KMS-11 (cell line): ENCODE data around the gene OSBPL8.
"Not testable (repeated sequence)": the region's sequence is repeated elsewhere in the genome, so short reads cannot be mapped to it uniquely, and the experiment has no call there.

Source experiments
- H2AFZ ChIP-seq: fragments of 200-600 bp; sonication (generic); 2 replicates; pipeline ENCODE4 v1.6.1; 2016; ENCODE audit warnings: antibody characterized with exemption, mixed run types, low read depth
- H3K27ac ChIP-seq: fragments of 200-600 bp; sonication (generic); 2 replicates; pipeline ENCODE4 v1.6.1; 2016; ENCODE audit warnings: mild to moderate bottlenecking, mixed run types
- H3K27me3 ChIP-seq: fragments of 200-600 bp; sonication (generic); 2 replicates; pipeline ENCODE4 v1.6.1; 2017; ENCODE audit warnings: mild to moderate bottlenecking, low read depth, mixed run types, moderate library complexity; ENCODE audit not compliant: insufficient read depth
- H3K36me3 ChIP-seq: fragments of 200-600 bp; sonication (generic); 2 replicates; pipeline ENCODE4 v1.6.1; 2017; ENCODE audit warnings: mild to moderate bottlenecking, mixed run types; ENCODE audit not compliant: insufficient read depth
- H3K4me1 ChIP-seq: fragments of 200-600 bp; sonication (generic); 2 replicates; pipeline ENCODE4 v1.6.1; 2016; ENCODE audit warnings: mild to moderate bottlenecking, low read depth, mixed run types; ENCODE audit not compliant: poor library complexity, severe bottlenecking
- H3K4me2 ChIP-seq: fragments of 200-600 bp; sonication (generic); 2 replicates; pipeline ENCODE4 v1.7.0; 2016; ENCODE audit warnings: mild to moderate bottlenecking, mixed run types
- H3K4me3 ChIP-seq: fragments of 200-600 bp; sonication (generic); IDR thresholded peaks from 2 replicates; pipeline ENCODE4 v1.6.1; 2017; ENCODE audit warnings: low read depth, low read length, mixed read lengths; ENCODE audit not compliant: insufficient read depth
- H3K79me2 ChIP-seq: fragments of 200-600 bp; sonication (generic); 2 replicates; pipeline ENCODE4 v1.6.1; 2016; ENCODE audit warnings: low read depth, mixed run types; ENCODE audit not compliant: insufficient read depth
- H3K9ac ChIP-seq: fragments of 200-600 bp; sonication (generic); 2 replicates; pipeline ENCODE4 v1.6.1; 2016; ENCODE audit warnings: mild to moderate bottlenecking, mixed run types
- H4K20me1 ChIP-seq: fragments of 200-600 bp; sonication (generic); 2 replicates; pipeline ENCODE4 v1.6.1; 2016; ENCODE audit warnings: mild to moderate bottlenecking, mixed run types; ENCODE audit not compliant: insufficient read depth
- CTCF ChIP-seq: fragments of 200-600 bp; sonication (generic); conservative IDR thresholded peaks from 2 replicates; pipeline ENCODE4 v1.6.1; 2017; ENCODE audit warnings: low read depth, mild to moderate bottlenecking, antibody characterized with exemption, low read length, moderate library complexity, mixed read lengths

Gene OSBPL8

GRCh38 chr12:76329606-76330005 lies 230.0 kb downstream of the OSBPL8 start:
- TF ChIP-seq CTCF = no peak
- Histone ChIP-seq H3K4me2 (no peak overlapping the region), H4K20me1 (no peaks in the 10 kb centered on the region), H3K9ac (no peak overlapping the region), H3K36me3 (no peaks in the 10 kb centered on the region), H2AFZ (no peak overlapping the region), H3K27me3 (no peaks in the 10 kb centered on the region), H3K4me3 (no peak overlapping the region), H3K27ac (no peak overlapping the region), H3K4me1 (no peaks in the 10 kb centered on the region), H3K79me2 (no peaks in the 10 kb centered on the region)

- Histone ChIP-seq H3K4me2 (no peak overlapping the region), H3K4me1 (no peaks in the 10 kb centered on the region), H3K4me3 (no peak overlapping the region), H3K27ac (no peak overlapping the region), H2AFZ (no peak overlapping the region), H3K36me3 (no peaks in the 10 kb centered on the region), H4K20me1 (no peaks in the 10 kb centered on the region), H3K27me3 (no peaks in the 10 kb centered on the region), H3K79me2 (no peaks in the 10 kb centered on the region), H3K9ac (no peak overlapping the region)
- TF ChIP-seq CTCF = no peak
Measured at GRCh38 chr12:76329159-76329558, 230.4 kb downstream of the OSBPL8 start.

- H3K9ac ChIP-seq, H3K4me1 ChIP-seq, H3K79me2 ChIP-seq, H3K4me2 ChIP-seq, H3K4me3 ChIP-seq, H3K27ac ChIP-seq, H3K36me3 ChIP-seq, H4K20me1 ChIP-seq, H2AFZ ChIP-seq, H3K27me3 ChIP-seq: not testable (repeated sequence)
Measured at GRCh38 chr12:76319595-76320319, 239.8 kb downstream of the OSBPL8 start.

GRCh38 chr12:76318773-76319594 lies 240.6 kb downstream of the OSBPL8 start:
- no peaks in the 10 kb centered on the region for H3K79me2 ChIP-seq
- no peak overlapping the region for H3K4me2 ChIP-seq
- H3K9ac ChIP-seq = no peak overlapping the region
- H3K27ac ChIP-seq = no peak overlapping the region
- H2AFZ ChIP-seq = no peak overlapping the region
- H4K20me1 ChIP-seq = no peaks in the 10 kb centered on the region
- no peaks in the 10 kb centered on the region for H3K36me3 ChIP-seq
- H3K27me3 ChIP-seq = no peaks in the 10 kb centered on the region
- no peak overlapping the region for H3K4me3 ChIP-seq
- no peaks in the 10 kb centered on the region for H3K4me1 ChIP-seq
- TF ChIP-seq CTCF = no peak

GRCh38 chr12:76317976-76318375 lies 241.6 kb downstream of the OSBPL8 start:
- TF ChIP-seq CTCF = no peak
- Histone ChIP-seq H3K4me2 (no peak overlapping the region), H4K20me1 (no peaks in the 10 kb centered on the region), H3K9ac (no peak overlapping the region), H3K36me3 (no peaks in the 10 kb centered on the region), H3K79me2 (no peaks in the 10 kb centered on the region), H3K4me1 (no peaks in the 10 kb centered on the region), H3K27me3 (no peaks in the 10 kb centered on the region), H3K4me3 (no peak overlapping the region), H3K27ac (no peak overlapping the region), H2AFZ (no peak overlapping the region)
